ENCODE data around the gene STX10. TPM values are rescaled to one million over a fixed set of nuclear protein-coding genes. Genes with fewer than 3 reads are reported as not detected.

The STX10 gene
- total and polyA plus RNA-seq, 9 of the 15 experiments (the other 6 are each of a cell fraction or from before 2014, with no cell fraction given), result 0.51 to 66.3 (median 31.0) TPM

GRCh38 chr19:13152974-13153568 lies 2.9 kb upstream of the STX10 start (continued):
- TF ChIP-seq NBN (IDR thresholded peaks at IDR 0.05; ENCODE audit: low read depth) (peak; percentile 99), ARID1B (IDR thresholded peaks at IDR 0.05) (peak; percentile 62), POLR3G (IDR thresholded peaks at IDR 0.05; ENCODE audit: extremely low read depth, insufficient read length, insufficient replicate concordance) (no peak), BDP1 (IDR thresholded peaks at IDR 0.05; ENCODE audit: insufficient read depth, insufficient read length) (no peak), TCFL5 (CRISPR knock-in tag; conservative IDR thresholded peaks at IDR 0.05) (no peak), ZNF518B (CRISPR knock-in tag; IDR thresholded peaks at IDR 0.05) (no peak), SAFB (IDR thresholded peaks at IDR 0.05; ENCODE audit: borderline replicate concordance, low read depth, low read length) (peak; percentile 86; the same call in 1 of the 2 replicates), CEBPB (tag; IDR thresholded peaks at IDR 0.05) (no peak), LARP7 (IDR thresholded peaks at IDR 0.05) (peak; percentile 93), MTA2 (IDR thresholded peaks at IDR 0.05; ENCODE audit: low read depth) (no peak), TAF1 (IDR thresholded peaks at IDR 0.05; ENCODE audit: control insufficient read depth, extremely low read depth, insufficient read depth, low read length, severe bottlenecking) (peak; percentile 99), GTF2B (IDR thresholded peaks at IDR 0.05; ENCODE audit: extremely low read depth, insufficient read length) (peak; percentile 90), ZNF75A (CRISPR knock-in tag; IDR thresholded peaks at IDR 0.05) (no peak), HLTF (IDR thresholded peaks at IDR 0.05) (no peak), KDM5B (IDR thresholded peaks at IDR 0.05; ENCODE audit: insufficient replicate concordance, low read depth, low read length) (peak; percentile 100), E2F4 (CRISPR knock-in tag; IDR thresholded peaks at IDR 0.05; ENCODE audit: low read depth) (no peak), MYBL2 (IDR thresholded peaks at IDR 0.05; ENCODE audit: low read depth) (no peak), MYBL2 (CRISPR knock-in tag; IDR thresholded peaks at IDR 0.05; ENCODE audit: borderline replicate concordance) (no peak), THRA (IDR thresholded peaks at IDR 0.05) (no peak), CC2D1A (IDR thresholded peaks at IDR 0.05) (no peak), ESRRB (CRISPR knock-in tag; IDR thresholded peaks at IDR 0.05; ENCODE audit: borderline replicate concordance) (no peak)

All from K562 (cell line).